Caco-2 (cell line): ENCODE measurements around the gene LHX3. TPM values are rescaled to one million over a fixed set of nuclear protein-coding genes. Genes with fewer than 3 reads are reported as not detected.

Experiments used
- BruUV-seq: library from RNA; stranded (reverse); fragments of 400-500 nt; replicated peaks from 2 replicates; lab custom pipeline; 2021; lab: Mats Ljungman, UMichigan
- CTCF ChIA-PET: fragments of 300-600 bp; sonication (Branson Sonifier 250); formaldehyde crosslinking; loops from one replicate; lab custom pipeline; 2022; ENCODE audit warnings: antibody characterized with exemption; lab: Charles Lee
- POLR2A ChIA-PET: fragments of 300-600 bp; sonication (Branson Sonifier 250); formaldehyde crosslinking; loops from one replicate; lab custom pipeline; 2022; ENCODE audit warnings: antibody characterized with exemption; lab: Charles Lee
- DNase-seq, 2 experiments: peaks; one replicate each; pipeline versions ENCODE4 v3.0.0 to v3.0.0-alpha.2; 2020 to 2022
- H3K27me3 ChIP-seq: replicated peaks from 2 replicates; pipeline ENCODE4 v1.6.0; 2011; ENCODE audit warnings: low read length; ENCODE audit not compliant: control insufficient read depth, insufficient read depth
- H3K36me3 ChIP-seq: 2 replicates; pipeline ENCODE4 v1.5.1; 2011; ENCODE audit warnings: low read length; ENCODE audit not compliant: control insufficient read depth, insufficient read depth
- H3K4me1 ChIP-seq: fragments of 250-450 bp; sonication (Bioruptor Pico); 2 replicates; pipeline ENCODE4 v1.5.1; 2020; ENCODE audit warnings: mild to moderate bottlenecking
- H3K4me3 ChIP-seq: 2 replicates; pipeline ENCODE4 v1.5.1; 2011; ENCODE audit warnings: low read depth, mild to moderate bottlenecking, control low read depth, low read length
- H3K9me3 ChIP-seq: fragments of 250-450 bp; sonication (Bioruptor Pico); 2 replicates; pipeline ENCODE4 v1.5.1; 2020; ENCODE audit warnings: mild to moderate bottlenecking, moderate library complexity
- H3K27ac Mint-ChIP-seq: one replicate; pipeline ENCODE4 v1.8.0; 2022; ENCODE audit warnings: mixed read lengths; ENCODE audit not compliant: unreplicated experiment
- H3K27me3 Mint-ChIP-seq: one replicate; pipeline ENCODE4 v1.8.0; 2022; ENCODE audit warnings: mixed read lengths; ENCODE audit not compliant: insufficient read depth, unreplicated experiment
- H3K36me3 Mint-ChIP-seq: one replicate; pipeline ENCODE4 v1.8.0; 2022; ENCODE audit warnings: mild to moderate bottlenecking, mixed read lengths; ENCODE audit not compliant: insufficient read depth, unreplicated experiment
- H3K4me1 Mint-ChIP-seq: one replicate; pipeline ENCODE4 v1.8.0; 2022; ENCODE audit warnings: low read depth, mixed read lengths; ENCODE audit not compliant: unreplicated experiment
- H3K4me3 Mint-ChIP-seq: one replicate; pipeline ENCODE4 v1.8.0; 2022; ENCODE audit warnings: mild to moderate bottlenecking, moderate library complexity, mixed read lengths; ENCODE audit not compliant: unreplicated experiment
- H3K9me3 Mint-ChIP-seq: one replicate; pipeline ENCODE4 v1.8.0; 2022; ENCODE audit warnings: mixed read lengths; ENCODE audit not compliant: unreplicated experiment
- intact Hi-C: fragments of 100-400 bp; cut with micrococcal nuclease; formaldehyde crosslinking; loops from one replicate; pipeline ENCODE4 v1.10.0; 2022; ENCODE audit not compliant: unreplicated experiment
- total RNA-seq: library from RNA; stranded (reverse); gene quantifications from 2 replicates; pipeline ENCODE4 v1.2.3, GENCODE V29; 2022
- TF ChIP-seq, protein P1 (sequence below), 2 experiments: fragments of 200-600 bp in 1 of 2; IDR thresholded peaks; 1 replicate in 1 of 2; 2 replicates in 1 of 2; pipeline versions ENCODE4 v1.5.1 to v1.8.0; 2011 to 2022; ENCODE audit warnings: antibody characterized with exemption in 1 of 2, control low read depth in 1 of 2, inconsistent platforms in 1 of 2, low read depth in 1 of 2, low read length in 1 of 2, mild to moderate bottlenecking in 1 of 2, moderate library complexity in 1 of 2; ENCODE audit not compliant: insufficient read depth in 1 of 2, severe bottlenecking in 1 of 2, unreplicated experiment in 1 of 2

The LHX3 gene
- total RNA-seq, 1 experiment from 2014 or later, result 1.2 TPM

DNA sequence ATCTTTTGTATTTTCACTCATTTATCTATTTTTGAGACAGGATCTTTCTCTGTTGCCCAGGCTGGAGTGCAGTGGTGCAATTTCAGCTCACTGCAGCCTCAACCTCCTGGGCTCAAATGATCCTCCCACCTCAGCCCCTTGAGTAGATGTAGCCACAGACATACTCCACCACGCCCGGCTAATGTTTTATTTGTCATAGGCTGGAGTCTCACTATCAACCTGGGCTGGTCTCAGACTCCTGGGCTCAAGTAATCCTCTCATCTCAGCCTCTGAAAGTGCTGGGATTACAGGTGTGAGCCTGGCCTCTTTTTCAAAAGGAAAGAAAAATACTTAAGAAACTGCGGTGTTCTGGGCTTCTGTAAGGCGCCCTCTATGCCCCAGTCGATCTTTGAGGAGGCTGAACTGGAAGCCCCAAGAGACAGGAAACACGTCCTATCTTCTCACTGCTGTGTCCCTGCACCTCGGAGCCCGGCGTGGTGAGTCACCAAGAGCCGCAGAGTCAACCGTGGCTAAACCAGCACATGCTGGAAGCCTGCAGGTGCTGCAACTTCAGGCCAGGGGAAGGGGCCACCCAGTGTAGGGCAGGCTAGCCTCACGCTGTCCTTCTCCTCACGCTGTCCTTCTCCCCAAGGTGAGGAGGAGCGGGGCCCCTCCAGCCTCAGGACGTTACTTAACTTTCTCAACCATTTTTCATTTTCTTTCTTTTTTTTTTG is 15.2 kb upstream of the LHX3 start:
- peaks cover 62% of the 10 kb centered on the region for H3K36me3 Mint-ChIP-seq
- no peaks in the 10 kb centered on the region for H3K4me1 Mint-ChIP-seq
- H3K27me3 Mint-ChIP-seq, result no peaks in the 10 kb centered on the region
- ChIA-PET CTCF (interaction anchor here (0.5 kb wide), 1 partner anchor 13 kb away, joined by 10 read pairs; no protein-coding TSS in a partner anchor), POLR2A (no interaction called here)
- H3K27me3 ChIP-seq, result no peaks in the 10 kb centered on the region
- DNase-seq, result no peak
- no peaks in the 10 kb centered on the region for H3K9me3 ChIP-seq
- H3K4me1 ChIP-seq, result no peaks in the 10 kb centered on the region
- no peak overlapping the region for H3K27ac Mint-ChIP-seq
- H3K9me3 Mint-ChIP-seq, result peaks cover under 1% of the 10 kb centered on the region
- TF ChIP-seq, protein P1, sequence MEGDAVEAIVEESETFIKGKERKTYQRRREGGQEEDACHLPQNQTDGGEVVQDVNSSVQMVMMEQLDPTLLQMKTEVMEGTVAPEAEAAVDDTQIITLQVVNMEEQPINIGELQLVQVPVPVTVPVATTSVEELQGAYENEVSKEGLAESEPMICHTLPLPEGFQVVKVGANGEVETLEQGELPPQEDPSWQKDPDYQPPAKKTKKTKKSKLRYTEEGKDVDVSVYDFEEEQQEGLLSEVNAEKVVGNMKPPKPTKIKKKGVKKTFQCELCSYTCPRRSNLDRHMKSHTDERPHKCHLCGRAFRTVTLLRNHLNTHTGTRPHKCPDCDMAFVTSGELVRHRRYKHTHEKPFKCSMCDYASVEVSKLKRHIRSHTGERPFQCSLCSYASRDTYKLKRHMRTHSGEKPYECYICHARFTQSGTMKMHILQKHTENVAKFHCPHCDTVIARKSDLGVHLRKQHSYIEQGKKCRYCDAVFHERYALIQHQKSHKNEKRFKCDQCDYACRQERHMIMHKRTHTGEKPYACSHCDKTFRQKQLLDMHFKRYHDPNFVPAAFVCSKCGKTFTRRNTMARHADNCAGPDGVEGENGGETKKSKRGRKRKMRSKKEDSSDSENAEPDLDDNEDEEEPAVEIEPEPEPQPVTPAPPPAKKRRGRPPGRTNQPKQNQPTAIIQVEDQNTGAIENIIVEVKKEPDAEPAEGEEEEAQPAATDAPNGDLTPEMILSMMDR (IDR thresholded peaks at IDR 0.05; ENCODE audit: insufficient read depth in 1 of 2, low read depth in 1 of 2, low read length in 1 of 2, severe bottlenecking in 1 of 2, unreplicated experiment in 1 of 2), result no peak
- H3K4me3 ChIP-seq, result no peak overlapping the region
- intact Hi-C loops, result loop anchor here (10.0 kb wide), 1 partner anchor 45 kb away; no protein-coding TSS in a partner anchor
- no TSS peak for BruUV-seq
- no peak overlapping the region for H3K4me3 Mint-ChIP-seq
- peaks cover 6% of the 10 kb centered on the region for H3K36me3 ChIP-seq

DNA sequence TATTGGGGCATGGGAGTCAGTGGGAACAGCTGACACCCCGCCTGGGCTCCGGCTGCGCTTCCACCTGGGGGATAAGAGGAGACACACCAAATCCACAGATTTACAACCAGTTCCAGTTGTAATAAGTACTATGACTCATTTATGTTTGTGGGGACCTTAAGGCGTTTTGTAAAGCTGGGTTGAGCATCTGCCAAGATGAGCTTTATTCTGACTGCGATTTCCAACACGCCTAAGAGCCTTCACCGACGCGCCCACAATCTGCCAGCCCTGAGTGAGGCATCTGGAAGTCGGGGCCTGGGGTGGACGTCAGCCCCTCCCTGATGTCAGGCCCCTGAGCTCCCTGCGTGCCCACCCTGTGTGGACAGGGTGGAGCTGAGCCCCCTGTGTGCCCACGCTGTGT is 14.3 kb upstream of the LHX3 start:
- Histone ChIP-seq H3K36me3 (peaks cover 14% of the 10 kb centered on the region), H3K4me1 (no peaks in the 10 kb centered on the region), H3K4me3 (no peak overlapping the region), H3K9me3 (peaks cover 7% of the 10 kb centered on the region; the same call in 1 of the 2 replicates), H3K27me3 (no peaks in the 10 kb centered on the region)
- peaks cover 9% of the 10 kb centered on the region for H3K9me3 Mint-ChIP-seq
- no peaks in the 10 kb centered on the region for H3K4me1 Mint-ChIP-seq
- H3K4me3 Mint-ChIP-seq, result no peak overlapping the region
- TF ChIP-seq, protein P1 (IDR thresholded peaks at IDR 0.05; ENCODE audit: insufficient read depth in 1 of 2, low read depth in 1 of 2, low read length in 1 of 2, severe bottlenecking in 1 of 2, unreplicated experiment in 1 of 2), result no peak
- H3K27me3 Mint-ChIP-seq, result no peaks in the 10 kb centered on the region
- no peak overlapping the region for H3K27ac Mint-ChIP-seq
- intact Hi-C loops, result no loop called here
- ChIA-PET CTCF (no interaction called here), POLR2A (no interaction called here)
- no peak for DNase-seq
- H3K36me3 Mint-ChIP-seq, result peaks cover 70% of the 10 kb centered on the region
- BruUV-seq, result no TSS peak

GRCh38 chr9:136218673-136219072 is 13.7 kb upstream of the LHX3 start:
- intact Hi-C loops, result no loop called here
- DNase-seq, result no peak
- Mint-ChIP-seq H3K27me3 (no peaks in the 10 kb centered on the region), H3K4me1 (no peaks in the 10 kb centered on the region), H3K4me3 (no peak overlapping the region), H3K9me3 (peaks cover 9% of the 10 kb centered on the region), H3K36me3 (peaks cover 71% of the 10 kb centered on the region), H3K27ac (no peak overlapping the region)
- POLR2A ChIA-PET, result no interaction called here
- CTCF ChIA-PET, result interaction anchor here (1.1 kb wide), 1 partner anchor 85 kb away, joined by 4 read pairs; no protein-coding TSS in a partner anchor
- Histone ChIP-seq H3K4me3 (no peak overlapping the region), H3K36me3 (peaks cover 11% of the 10 kb centered on the region), H3K4me1 (no peaks in the 10 kb centered on the region), H3K9me3 (peaks cover 10% of the 10 kb centered on the region; the same call in 1 of the 2 replicates), H3K27me3 (no peaks in the 10 kb centered on the region)
- BruUV-seq, result no TSS peak
- TF ChIP-seq, protein P1 (IDR thresholded peaks at IDR 0.05; ENCODE audit: insufficient read depth in 1 of 2, low read depth in 1 of 2, low read length in 1 of 2, severe bottlenecking in 1 of 2, unreplicated experiment in 1 of 2), result no peak
